Measurements from ENCODE around the gene ADGRL3. TPM values are rescaled to one million over a fixed set of nuclear protein-coding genes. Genes with fewer than 3 reads are reported as not detected.

Gene ADGRL3
- total and polyA plus RNA-seq, 4 donors = 0.07 to 1.7 (median 0.82) TPM

DNA sequence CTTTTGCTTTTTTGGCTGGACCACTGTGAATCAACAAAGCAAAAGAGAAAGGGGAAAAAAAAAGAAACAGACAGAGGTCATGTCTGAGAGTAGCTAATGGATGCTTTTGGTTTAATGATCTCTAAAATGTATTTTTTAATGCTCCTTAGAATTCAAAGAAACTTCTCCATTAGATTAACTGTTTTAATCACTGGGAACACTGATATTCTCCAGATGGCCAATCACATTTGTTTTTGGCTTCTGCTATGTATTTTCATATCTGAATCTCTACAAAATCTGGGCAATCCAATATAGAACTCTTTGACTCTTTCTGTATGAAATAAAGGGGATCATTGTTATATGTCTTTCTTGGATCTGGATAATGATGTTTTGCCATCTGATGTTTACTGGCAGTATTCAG lies 278.2 kb downstream of the ADGRL3 start (continued):
- TF ChIP-seq, protein P1, sequence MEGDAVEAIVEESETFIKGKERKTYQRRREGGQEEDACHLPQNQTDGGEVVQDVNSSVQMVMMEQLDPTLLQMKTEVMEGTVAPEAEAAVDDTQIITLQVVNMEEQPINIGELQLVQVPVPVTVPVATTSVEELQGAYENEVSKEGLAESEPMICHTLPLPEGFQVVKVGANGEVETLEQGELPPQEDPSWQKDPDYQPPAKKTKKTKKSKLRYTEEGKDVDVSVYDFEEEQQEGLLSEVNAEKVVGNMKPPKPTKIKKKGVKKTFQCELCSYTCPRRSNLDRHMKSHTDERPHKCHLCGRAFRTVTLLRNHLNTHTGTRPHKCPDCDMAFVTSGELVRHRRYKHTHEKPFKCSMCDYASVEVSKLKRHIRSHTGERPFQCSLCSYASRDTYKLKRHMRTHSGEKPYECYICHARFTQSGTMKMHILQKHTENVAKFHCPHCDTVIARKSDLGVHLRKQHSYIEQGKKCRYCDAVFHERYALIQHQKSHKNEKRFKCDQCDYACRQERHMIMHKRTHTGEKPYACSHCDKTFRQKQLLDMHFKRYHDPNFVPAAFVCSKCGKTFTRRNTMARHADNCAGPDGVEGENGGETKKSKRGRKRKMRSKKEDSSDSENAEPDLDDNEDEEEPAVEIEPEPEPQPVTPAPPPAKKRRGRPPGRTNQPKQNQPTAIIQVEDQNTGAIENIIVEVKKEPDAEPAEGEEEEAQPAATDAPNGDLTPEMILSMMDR (IDR thresholded peaks at IDR 0.05; ENCODE audit: low read depth, low read length, missing input control) = no peak
- no peak for TF ChIP-seq FOXA1 (IDR thresholded peaks at IDR 0.05)
- TF ChIP-seq GABPA (IDR thresholded peaks at IDR 0.05 in 1 of 2, conservative IDR thresholded peaks at IDR 0.05 in 1 of 2) = no peak

DNA sequence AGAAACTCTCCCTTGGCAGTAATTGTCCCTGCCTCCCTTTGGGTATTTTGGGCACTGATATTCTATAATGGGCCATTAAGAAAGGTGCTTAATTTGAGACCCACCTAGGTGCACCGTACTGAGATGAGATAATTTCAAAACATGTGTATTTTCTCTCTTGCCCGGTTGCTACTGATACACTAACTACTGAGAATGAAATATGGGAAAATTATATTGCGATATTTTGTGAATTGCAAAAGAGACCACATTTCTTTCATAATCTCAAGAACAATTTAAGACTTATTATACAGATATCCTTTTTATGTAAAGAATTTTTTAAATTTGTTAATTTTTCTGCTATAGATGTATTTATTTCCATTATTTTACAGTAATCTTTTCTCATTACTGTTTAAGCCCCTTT lies 284.9 kb downstream of the ADGRL3 start:
- TF ChIP-seq TAF1 (conservative IDR thresholded peaks at IDR 0.05) (no peak), SP1 (IDR thresholded peaks at IDR 0.05) (no peak), MAX (IDR thresholded peaks at IDR 0.05) (no peak), JUND (IDR thresholded peaks at IDR 0.05) (no peak), HNF4G (IDR thresholded peaks at IDR 0.05) (no peak), HNF4A (conservative IDR thresholded peaks at IDR 0.05) (no peak), RXRA (IDR thresholded peaks at IDR 0.05) (no peak), FOXA2 (IDR thresholded peaks at IDR 0.05) (no peak)
- TF ChIP-seq, protein P2, sequence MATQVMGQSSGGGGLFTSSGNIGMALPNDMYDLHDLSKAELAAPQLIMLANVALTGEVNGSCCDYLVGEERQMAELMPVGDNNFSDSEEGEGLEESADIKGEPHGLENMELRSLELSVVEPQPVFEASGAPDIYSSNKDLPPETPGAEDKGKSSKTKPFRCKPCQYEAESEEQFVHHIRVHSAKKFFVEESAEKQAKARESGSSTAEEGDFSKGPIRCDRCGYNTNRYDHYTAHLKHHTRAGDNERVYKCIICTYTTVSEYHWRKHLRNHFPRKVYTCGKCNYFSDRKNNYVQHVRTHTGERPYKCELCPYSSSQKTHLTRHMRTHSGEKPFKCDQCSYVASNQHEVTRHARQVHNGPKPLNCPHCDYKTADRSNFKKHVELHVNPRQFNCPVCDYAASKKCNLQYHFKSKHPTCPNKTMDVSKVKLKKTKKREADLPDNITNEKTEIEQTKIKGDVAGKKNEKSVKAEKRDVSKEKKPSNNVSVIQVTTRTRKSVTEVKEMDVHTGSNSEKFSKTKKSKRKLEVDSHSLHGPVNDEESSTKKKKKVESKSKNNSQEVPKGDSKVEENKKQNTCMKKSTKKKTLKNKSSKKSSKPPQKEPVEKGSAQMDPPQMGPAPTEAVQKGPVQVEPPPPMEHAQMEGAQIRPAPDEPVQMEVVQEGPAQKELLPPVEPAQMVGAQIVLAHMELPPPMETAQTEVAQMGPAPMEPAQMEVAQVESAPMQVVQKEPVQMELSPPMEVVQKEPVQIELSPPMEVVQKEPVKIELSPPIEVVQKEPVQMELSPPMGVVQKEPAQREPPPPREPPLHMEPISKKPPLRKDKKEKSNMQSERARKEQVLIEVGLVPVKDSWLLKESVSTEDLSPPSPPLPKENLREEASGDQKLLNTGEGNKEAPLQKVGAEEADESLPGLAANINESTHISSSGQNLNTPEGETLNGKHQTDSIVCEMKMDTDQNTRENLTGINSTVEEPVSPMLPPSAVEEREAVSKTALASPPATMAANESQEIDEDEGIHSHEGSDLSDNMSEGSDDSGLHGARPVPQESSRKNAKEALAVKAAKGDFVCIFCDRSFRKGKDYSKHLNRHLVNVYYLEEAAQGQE (IDR thresholded peaks at IDR 0.05) = no peak
- TF ChIP-seq, protein P1 (IDR thresholded peaks at IDR 0.05; ENCODE audit: low read depth, low read length, missing input control) = no peak
- TF ChIP-seq, protein P3, sequence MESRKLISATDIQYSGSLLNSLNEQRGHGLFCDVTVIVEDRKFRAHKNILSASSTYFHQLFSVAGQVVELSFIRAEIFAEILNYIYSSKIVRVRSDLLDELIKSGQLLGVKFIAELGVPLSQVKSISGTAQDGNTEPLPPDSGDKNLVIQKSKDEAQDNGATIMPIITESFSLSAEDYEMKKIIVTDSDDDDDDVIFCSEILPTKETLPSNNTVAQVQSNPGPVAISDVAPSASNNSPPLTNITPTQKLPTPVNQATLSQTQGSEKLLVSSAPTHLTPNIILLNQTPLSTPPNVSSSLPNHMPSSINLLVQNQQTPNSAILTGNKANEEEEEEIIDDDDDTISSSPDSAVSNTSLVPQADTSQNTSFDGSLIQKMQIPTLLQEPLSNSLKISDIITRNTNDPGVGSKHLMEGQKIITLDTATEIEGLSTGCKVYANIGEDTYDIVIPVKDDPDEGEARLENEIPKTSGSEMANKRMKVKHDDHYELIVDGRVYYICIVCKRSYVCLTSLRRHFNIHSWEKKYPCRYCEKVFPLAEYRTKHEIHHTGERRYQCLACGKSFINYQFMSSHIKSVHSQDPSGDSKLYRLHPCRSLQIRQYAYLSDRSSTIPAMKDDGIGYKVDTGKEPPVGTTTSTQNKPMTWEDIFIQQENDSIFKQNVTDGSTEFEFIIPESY (IDR thresholded peaks at IDR 0.05) = no peak
- Histone ChIP-seq H3K4me1 (ENCODE audit: control insufficient read depth in 4 of 4, insufficient read depth in 4 of 4, low read length in 3 of 4) (no peaks in the 10 kb centered on the region), H3K36me3 (ENCODE audit: control insufficient read depth in 4 of 4, insufficient read depth in 3 of 4, low read depth in 1 of 4, low read length in 3 of 4) (no peaks in the 10 kb centered on the region), H3K4me3 (ENCODE audit: low read depth in 1 of 3, low read length in 3 of 3) (no peak overlapping the region), H3K9me3 (ENCODE audit: control insufficient read depth in 4 of 4, low read length in 3 of 4) (no peaks in the 10 kb centered on the region), H3K27ac (ENCODE audit: low read depth in 1 of 2, low read length in 2 of 2) (no peak overlapping the region), H3K9ac (ENCODE audit: low read depth in 1 of 2, low read length in 2 of 2) (no peak overlapping the region), H3K27me3 (ENCODE audit: control insufficient read depth in 4 of 4, insufficient read depth in 4 of 4, low read length in 3 of 4) (peaks cover 0 to 2% (median 0%) of the 10 kb centered on the region in 4 donors)
- no peak for DNase-seq (ENCODE audit: low spot score)
- WGBS = 86% methylated on average over 3 of the region's 3 CpGs

All from liver (tissue), 9 donors.